GM21423 (cell line): ENCODE data around the gene CBLN1.
"Not testable (repeated sequence)": the region's sequence is repeated elsewhere in the genome, so short reads cannot be mapped to it uniquely, and the experiment has no call there.

Experiments used
- ATAC-seq: cut with Tn5 transposase; IDR thresholded peaks from one replicate; pipeline ENCODE4 v1.9.1; 2021; ENCODE audit warnings: mild to moderate bottlenecking, moderate library complexity; ENCODE audit not compliant: unreplicated experiment

Gene CBLN1

DNA sequence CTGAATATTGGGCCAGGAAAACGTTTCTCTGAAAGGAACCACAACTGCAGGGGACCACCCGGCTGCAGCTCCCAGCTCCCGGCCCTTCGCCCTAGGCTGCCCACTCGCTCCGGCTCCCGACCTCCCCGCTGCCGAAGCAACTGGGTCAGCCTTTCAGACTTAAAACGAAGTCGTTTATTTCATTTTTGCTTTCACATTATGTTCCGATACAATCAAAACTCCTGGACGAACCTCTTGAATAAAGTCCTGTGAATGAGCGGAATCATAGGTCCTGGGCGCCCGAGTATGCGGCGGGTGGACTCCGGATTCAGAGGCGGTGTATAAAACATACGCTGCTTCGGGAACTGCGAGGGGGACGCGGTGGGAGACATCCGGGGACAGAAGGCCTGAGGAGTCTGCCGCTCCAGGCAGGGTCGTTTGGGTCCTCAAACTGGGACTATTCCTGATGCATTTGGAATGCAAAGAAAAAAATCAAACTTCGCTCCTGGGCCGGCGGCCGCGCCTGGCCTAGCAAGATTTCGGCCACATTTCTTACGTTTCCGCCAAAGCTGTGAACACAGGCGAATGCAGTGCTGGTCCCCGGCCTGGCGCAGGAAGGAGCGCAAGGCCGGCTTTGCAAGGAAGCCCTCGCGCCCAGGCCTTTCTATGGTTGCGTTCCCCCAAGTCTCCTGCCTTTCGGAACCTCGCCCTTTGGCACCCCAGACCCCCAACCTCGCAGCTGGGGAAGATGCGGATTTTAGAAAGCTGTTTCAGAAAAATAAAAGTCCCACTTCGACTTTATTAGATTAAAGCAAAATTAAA lies 3.7 kb downstream of the CBLN1 start:
- no peak for ATAC-seq

GRCh38 chr16:49277386-49277742 lies 4.3 kb downstream of the CBLN1 start:
- no peak for ATAC-seq

DNA sequence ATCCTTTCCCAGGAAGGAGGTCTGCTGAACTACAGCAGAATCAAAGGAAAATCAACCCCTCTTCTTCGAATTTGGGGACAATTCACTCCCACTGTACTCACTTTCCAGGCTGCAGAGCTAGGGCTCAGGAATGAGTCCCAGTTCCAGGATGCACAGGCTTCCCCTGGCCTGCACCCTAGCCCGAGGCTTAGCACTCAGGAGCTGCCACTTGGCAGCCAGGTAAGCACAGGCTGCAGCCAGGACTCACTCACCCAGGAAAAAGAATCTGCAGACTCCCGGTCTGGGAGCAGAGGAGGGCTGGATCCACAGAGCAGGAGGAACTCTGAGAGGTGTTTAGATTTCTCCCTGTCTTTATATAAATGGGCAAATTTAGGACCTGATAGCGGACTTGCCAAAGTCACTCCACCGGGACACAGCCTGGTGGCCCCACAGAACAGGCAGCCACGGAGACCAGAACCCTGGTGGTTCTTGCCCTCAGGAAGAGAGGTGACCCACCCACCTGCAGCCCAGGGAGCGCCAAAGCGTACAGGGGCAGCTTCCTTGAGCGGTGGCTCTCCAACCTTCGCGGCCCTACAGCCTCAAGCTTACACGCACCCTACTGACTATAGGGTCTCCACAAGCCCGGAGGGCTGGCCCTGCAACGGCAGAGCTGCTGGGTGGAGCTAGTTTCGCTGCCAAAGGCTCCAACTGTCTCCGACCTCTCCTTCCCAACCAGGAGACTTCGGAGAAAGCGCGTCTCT lies 4.8 kb downstream of the CBLN1 start:
- ATAC-seq = no peak

DNA sequence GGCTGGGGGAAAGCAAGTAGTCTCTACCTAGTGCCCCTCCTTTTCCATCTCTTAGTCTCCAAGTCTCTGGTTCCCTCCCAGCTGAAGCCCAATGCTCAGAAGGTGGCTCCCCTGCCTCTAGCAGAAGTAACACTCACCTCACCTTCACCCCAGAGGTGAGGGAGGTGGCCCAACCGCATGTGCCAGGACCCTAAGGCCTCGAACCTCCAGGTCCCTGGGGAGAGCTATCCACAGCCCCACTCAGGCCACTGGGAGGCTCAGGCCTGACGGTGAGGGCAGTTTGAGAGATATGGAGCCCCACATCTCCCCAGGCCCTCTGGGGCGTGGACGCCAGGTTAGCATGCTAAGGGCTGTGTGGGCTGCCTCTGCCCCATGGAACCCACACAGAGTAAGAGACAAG lies 5.8 kb downstream of the CBLN1 start:
- no peak for ATAC-seq

DNA sequence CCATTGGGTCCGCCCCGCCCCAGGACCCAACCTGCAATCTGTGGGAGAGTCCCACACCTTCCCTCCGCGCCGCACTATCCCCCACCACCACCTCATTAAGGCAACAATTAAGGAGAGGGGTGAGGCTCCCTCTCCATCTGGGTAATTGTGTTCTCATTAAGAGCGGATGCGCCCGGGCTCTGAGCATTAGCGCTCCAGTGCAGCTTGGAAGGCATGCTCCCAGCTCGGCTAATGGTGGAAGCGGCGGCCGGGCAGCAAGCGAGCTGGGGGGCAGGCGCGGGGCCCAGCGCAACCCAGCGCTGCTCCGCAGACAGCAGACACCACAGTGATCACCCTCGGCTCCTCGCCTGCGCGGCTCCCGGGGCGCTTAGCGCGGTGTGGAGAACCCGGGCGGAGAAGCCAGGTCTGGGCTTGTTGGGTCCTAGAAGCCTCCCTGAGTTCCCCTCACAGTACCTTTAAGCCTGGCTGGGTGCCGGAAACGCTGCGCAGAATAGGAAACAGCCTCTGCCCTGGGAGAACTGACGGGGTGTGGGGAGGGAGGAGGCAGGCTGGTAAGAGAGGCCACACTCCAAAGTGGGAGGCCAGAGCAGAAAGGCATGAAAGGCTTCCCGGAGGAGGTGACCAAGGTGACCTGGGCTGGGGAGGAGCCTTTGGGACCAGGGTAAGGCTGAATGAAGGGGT lies 6.4 kb downstream of the CBLN1 start:
- ATAC-seq = no peak

DNA sequence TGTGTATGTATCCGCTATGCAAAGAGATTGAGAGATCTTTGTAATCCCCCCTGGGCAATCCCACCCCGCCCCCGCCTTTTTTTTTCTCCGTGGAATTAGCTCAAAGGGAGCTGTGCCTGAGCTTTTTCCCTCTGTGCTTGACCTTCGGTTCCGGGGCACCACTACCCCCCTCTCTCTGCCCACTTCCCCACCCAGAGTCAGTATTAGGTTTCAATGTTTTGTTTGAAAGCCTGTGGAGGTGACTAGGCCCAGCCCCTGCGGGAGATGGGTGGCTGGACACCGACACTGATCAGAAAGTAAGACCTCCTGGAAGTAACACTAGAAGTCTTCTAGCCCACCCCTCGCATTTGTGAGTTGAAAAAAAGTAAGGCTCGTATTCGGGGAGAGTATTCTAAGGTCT lies 7.0 kb downstream of the CBLN1 start:
- no peak for ATAC-seq

GRCh38 chr16:49273771-49274170 lies 7.9 kb downstream of the CBLN1 start:
- no peak for ATAC-seq

GRCh38 chr16:49271363-49271762 lies 10.3 kb downstream of the CBLN1 start:
- no peak for ATAC-seq

DNA sequence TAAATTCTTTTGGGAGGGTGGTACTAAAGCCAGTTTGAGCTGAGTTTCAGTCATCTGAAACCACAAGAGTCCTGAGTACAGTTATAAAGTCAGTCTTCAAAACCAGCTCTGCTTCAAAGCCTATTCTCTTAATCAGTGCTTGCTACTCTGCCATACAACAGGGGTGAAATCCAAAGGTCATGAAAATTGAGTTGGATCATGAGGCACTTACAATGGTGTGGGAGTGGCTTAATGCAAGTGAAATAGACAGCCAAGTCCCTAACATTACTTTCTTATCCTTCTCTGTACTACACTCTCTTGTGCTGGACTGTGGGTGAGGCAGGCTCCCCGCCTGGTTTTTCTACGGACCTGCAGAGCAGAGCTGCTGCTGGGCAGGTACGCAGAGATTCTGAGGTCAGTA lies 12.4 kb downstream of the CBLN1 start:
- no peak for ATAC-seq

GRCh38 chr16:49268667-49269066 lies 13.0 kb downstream of the CBLN1 start:
- ATAC-seq = no peak

- ATAC-seq = no peak
Measured at GRCh38 chr16:49262501-49262900, 19.1 kb downstream of the CBLN1 start.

DNA sequence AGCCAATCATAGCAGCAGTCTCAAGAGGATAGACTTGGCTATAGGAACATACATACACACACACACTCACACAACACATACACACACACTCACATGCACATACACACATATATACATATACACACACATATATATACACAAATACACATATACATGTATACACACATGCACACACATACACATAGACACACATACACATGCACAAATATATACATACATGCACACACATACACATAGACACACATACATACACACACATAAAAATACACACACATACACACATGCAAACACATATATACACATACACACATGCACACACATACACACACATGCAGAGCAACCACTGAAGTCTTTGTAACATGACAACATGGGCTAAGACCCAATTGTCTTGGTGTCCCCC lies 19.7 kb downstream of the CBLN1 start:
- no peak for ATAC-seq

DNA sequence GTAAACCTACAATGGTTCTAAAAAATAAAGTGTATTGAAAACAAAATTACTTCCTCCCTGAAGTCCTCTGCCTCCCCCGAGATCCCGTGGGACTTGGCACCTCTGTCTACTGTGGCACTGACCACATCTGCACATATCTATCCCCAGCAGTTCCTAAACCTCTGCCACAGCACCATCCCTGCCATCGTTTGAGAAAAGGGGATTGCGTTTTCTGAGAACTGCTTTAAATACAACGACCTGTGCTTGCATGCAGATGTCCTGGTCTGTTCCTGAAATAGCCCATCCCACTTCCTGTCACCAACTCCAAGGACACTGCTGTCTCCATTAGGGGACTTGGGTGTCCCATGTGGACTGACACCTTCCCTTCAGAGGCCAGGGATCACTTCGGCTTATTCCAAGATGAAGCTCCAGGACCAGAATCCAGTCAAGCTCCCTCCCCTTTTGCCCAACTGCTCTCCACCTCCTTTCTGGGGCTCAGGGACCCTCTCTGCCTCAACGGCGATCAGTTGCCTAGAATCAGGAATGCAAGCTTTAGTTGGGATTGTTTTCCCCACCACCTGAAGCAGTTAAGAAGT lies 20.6 kb downstream of the CBLN1 start:
- no peak for ATAC-seq

DNA sequence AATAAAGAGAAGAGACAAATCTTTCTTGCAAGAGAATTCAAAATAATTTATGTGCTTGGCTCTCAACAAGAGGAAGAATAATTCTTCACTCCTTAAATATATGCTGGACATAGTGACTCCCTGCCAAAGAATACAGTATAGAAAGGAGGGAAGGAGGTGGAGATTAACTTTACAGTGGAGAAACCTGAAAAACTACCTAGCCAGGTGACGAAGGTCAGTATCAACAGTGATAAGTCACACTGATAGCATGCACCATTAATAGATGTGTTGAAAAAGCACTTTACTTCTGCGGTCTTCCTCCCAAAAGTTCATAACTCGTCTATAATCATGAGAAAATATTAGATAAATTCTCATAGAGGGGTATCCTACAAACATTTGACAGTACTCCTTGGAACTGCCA lies 21.4 kb downstream of the CBLN1 start:
- ATAC-seq = no peak

GRCh38 chr16:49259330-49259729 lies 22.3 kb downstream of the CBLN1 start:
- ATAC-seq = no peak

DNA sequence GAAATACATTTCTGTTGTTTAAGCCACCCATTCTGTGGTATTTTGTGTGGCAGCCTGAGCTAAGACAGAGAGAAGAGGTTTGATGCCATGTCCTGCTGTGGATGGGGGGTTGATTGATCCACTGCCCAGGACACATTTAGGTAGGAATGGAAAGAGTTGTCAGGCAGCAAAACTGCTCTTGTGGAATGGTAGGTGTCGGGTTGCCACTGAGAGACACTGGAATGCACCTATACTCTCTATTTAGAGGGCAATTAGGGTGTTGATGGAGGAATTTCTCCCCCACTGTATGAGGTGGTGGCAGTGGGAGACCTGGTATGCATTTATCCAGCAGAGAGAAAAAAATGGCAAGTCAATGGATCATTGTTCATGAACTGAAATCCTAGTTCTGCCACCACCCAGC lies 30.9 kb downstream of the CBLN1 start:
- no peak for ATAC-seq

DNA sequence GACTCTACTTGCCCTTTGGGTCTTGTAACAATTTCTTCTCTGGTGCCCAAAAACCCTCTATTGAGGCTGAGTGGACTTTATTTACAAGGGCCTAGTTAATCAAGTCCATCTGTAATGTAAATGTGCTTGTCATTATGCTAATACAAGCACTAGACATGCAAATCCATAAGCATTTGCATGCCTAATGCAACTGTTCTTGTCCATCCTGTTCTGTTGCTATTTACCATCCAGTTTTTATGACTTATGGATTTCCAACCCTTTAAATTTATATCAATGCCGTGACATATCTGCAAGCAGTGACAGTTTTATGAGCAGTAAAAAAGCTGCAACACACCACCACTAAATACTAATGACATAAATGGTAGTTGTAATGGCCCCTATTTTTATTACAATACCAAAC lies 33.4 kb downstream of the CBLN1 start:
- no peak for ATAC-seq

DNA sequence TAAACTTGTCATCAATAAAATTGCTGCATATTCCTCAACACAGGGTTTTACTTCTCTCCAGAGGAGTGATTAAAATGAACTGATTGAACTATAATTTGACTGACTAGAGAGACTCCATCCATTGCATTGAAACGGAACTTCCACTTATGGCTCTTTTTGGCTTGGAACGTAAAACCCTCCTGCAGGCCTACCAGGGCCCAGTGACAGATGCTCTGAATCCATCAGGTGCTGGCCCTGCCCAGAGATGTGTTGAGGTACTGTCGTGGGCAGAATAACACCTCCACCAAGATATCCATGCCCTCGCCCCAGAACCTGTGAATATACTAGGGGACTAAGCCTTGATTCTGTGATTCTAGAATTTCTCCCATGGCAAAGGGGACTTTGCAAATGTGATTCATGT lies 45.4 kb downstream of the CBLN1 start:
- no peak for ATAC-seq

- ATAC-seq = not testable (repeated sequence)
Measured at GRCh38 chr16:49228335-49228734, 53.3 kb downstream of the CBLN1 start.
